Kasumi-1 (cell line): ENCODE measurements around the gene HNMT.
A peak's percentile ranks its signal among the peaks of the same experiment; 100 is the strongest.
"Not testable (repeated sequence)": the region's sequence is repeated elsewhere in the genome, so short reads cannot be mapped to it uniquely, and the experiment has no call there.

Experiments used
- DNase-seq, 2 experiments: peaks; one replicate each; lab custom pipeline; 2025; lab: John Stamatoyannopoulos, UW

The HNMT gene

GRCh38 chr2:137964066-137964858 is at the start of gene HNMT:
TSS of gene HNMT (plus strand) at chr2:137964473. CDS start at chr2:137964492, 19 bp downstream.
- peak in 1 of 2 experiments; percentile 24 for DNase-seq

- DNase-seq = peak; percentile 57 to 63
Observed at GRCh38 chr2:137921105-137921880, 43.0 kb upstream of the HNMT start.

- DNase-seq = not testable (repeated sequence)
Observed at GRCh38 chr2:137922171-137922570, 42.1 kb upstream of the HNMT start.

GRCh38 chr2:137924019-137924418 is 40.3 kb upstream of the HNMT start:
- DNase-seq = no peak

- DNase-seq = no peak
Observed at GRCh38 chr2:137925599-137925998, 38.7 kb upstream of the HNMT start.

- no peak for DNase-seq
Observed at GRCh38 chr2:137927846-137928245, 36.4 kb upstream of the HNMT start.

GRCh38 chr2:137928547-137929518 is 35.4 kb upstream of the HNMT start:
- DNase-seq = no peak

GRCh38 chr2:137929519-137929916 is 34.8 kb upstream of the HNMT start:
- DNase-seq = no peak

GRCh38 chr2:137930146-137930545 is 34.1 kb upstream of the HNMT start:
- no peak for DNase-seq

GRCh38 chr2:137935591-137935990 is 28.7 kb upstream of the HNMT start:
- no peak for DNase-seq

GRCh38 chr2:137937246-137937645 is 27.0 kb upstream of the HNMT start:
- DNase-seq = no peak

- DNase-seq = no peak
Observed at GRCh38 chr2:137937778-137938177, 26.5 kb upstream of the HNMT start.

GRCh38 chr2:137938204-137938603 is 26.1 kb upstream of the HNMT start:
- DNase-seq = no peak

GRCh38 chr2:137939026-137939425 is 25.2 kb upstream of the HNMT start:
- no peak for DNase-seq

GRCh38 chr2:137940154-137940553 is 24.1 kb upstream of the HNMT start:
- DNase-seq = no peak

- no peak for DNase-seq
Observed at GRCh38 chr2:137942037-137942832, 22.0 kb upstream of the HNMT start.

- no peak for DNase-seq
Observed at GRCh38 chr2:137942833-137943677, 21.2 kb upstream of the HNMT start.

- DNase-seq = peak; percentile 17 to 47
Observed at GRCh38 chr2:137943678-137944347, 20.5 kb upstream of the HNMT start.

- DNase-seq = no peak
Observed at GRCh38 chr2:137944714-137945113, 19.6 kb upstream of the HNMT start.

GRCh38 chr2:137945229-137945628 is 19.0 kb upstream of the HNMT start:
- DNase-seq = no peak
